HG02798 (cell line): ENCODE measurements around the gene NRIP2.

Experiments
- ATAC-seq: cut with Tn5 transposase; IDR thresholded peaks from one replicate; pipeline ENCODE4 v1.9.1; 2021; ENCODE audit warnings: mild to moderate bottlenecking; ENCODE audit not compliant: unreplicated experiment, poor library complexity

NRIP2 gene

DNA sequence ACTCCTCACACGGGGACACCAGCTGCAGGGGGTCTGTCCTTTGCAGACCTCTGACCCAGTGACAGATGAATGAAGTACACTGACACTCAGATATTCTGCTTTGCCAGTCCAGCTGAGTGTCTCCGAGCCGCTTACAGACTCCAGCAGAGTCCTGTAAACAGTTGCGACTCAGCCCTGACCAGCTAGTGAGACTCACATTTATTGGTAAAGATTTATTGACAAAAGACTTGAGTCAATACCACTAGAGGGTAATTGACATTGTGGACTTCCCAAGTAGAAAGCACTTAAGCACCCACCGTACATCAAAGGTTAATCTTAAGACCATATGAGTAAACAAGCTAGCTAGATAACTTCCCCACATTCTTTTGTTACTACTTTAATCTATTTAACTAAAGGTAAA is 49.8 kb downstream of the NRIP2 start:
- ATAC-seq, result no peak

GRCh38 chr12:2783936-2784600 is 50.8 kb downstream of the NRIP2 start:
- peak; percentile 58 for ATAC-seq

DNA sequence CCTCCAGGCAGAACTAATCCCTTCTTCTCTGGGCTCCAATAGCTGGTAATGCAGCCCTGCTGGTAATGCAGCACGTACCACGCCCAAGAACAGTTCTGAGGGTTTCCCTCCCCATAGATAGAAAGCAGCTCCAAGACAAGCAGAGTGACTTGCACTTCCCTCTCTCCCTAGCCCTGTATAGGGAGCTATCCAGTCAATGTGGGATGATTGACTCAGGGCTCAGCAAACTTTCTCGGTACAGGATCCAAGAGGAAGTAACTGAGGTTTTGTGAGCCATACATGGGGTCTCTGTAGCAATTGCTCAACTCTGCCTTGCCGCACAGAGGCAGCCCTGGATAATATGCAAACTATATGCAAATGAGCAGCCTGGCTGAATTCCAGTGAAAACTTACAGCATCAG is 55.6 kb downstream of the NRIP2 start:
- no peak for ATAC-seq

DNA sequence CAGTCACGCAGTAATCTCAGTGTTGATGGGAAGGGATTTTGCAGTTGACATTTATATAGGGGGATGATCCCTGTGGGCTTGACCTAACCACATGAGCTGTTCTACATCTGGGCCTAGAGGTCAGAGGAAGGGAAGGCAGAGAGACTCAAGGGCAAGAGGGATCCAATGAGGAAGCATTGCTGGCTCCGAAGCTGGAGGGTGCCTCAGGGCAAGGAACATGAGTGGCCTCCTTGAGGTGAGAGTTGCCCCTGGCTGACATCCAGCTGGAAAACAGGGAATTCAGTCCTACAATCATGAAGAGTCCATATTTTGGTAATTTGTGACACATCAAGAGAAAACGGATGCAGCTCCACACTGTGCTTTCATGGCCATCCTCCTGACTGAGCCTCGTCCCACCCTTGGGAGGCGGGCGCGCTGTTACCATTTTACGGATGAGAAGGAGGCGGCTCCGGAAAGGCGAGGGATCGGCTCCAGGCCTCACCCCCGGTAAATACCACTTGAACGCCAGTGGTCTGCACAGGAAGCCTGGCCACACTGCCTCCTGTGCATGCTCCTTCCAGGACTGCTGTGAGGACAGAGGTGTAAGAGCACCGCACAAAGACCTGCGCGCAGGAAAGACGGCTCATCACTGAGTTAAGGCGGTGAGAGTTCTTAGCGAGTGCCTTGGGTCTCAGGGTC is 58.6 kb downstream of the NRIP2 start:
- ATAC-seq, result no peak

DNA sequence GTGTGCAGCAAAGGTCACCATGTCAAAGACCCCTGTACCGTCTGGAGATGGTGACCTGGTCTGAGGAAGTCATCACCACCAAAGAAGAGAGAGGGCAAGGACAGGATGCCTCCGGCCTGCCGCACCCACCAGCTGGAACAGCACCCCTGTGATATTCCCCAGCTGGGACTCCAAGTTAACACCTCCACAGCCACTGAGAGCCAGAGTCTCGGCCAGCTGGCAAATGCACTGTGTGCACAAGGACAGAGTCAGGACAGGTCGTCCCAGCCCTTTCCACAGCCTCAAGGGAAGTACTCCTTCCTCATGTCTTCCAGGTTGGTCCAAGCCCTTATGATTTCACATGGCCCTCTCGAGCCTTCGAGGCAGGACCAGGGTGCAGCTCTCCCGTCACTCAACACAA is 59.4 kb downstream of the NRIP2 start:
- no peak for ATAC-seq
